Fibroblast of villous mesenchyme (primary cell): ENCODE results near the gene FAM234B. TPM values are rescaled to one million over a fixed set of nuclear protein-coding genes. Genes with fewer than 3 reads are reported as not detected.

Experiments
- DNase-seq: peaks from one replicate; pipeline ENCODE4 v3.0.0-alpha.2; 2010; ENCODE audit warnings: low read depth
- H3K4me3 ChIP-seq: 2 replicates; pipeline ENCODE4 v1.5.1; 2011; ENCODE audit warnings: low read depth, mild to moderate bottlenecking, low read length
- total RNA-seq: library from RNA; depleted of rRNA; stranded (reverse); fragments of >200 nt; gene quantifications from 2 replicates; pipeline ENCODE4 v1.2.3, GENCODE V29; 2012
- TF ChIP-seq, protein P1 (sequence below): IDR thresholded peaks from 2 replicates; pipeline ENCODE4 v1.5.1; 2012; ENCODE audit warnings: low read depth, mild to moderate bottlenecking, low read length; ENCODE audit not compliant: insufficient read depth

The FAM234B gene
- total RNA-seq, 1 donor, result 10.8 TPM

DNA sequence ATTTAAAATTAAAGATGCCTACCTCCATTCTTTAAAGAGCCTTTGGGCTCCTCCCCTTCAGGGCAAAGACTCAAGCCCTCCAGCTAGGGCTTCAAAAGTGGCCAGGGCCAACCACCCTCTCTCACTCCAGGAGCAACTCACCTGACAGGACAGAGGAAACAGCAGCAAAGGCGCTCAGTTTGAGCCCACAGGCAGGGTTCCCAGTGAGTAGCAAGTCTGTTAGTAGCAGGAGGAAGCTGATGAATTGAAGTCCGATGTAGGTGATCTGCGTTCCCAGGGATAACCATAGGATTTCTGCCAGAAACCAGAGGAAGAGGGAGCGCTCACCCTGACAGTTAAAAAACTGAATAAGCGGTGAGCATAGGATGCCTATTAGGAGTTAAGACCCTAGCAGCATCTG lies 43.6 kb downstream of the FAM234B start:
- DNase-seq, result no peak
- no peak overlapping the region for H3K4me3 ChIP-seq
- TF ChIP-seq, protein P1, sequence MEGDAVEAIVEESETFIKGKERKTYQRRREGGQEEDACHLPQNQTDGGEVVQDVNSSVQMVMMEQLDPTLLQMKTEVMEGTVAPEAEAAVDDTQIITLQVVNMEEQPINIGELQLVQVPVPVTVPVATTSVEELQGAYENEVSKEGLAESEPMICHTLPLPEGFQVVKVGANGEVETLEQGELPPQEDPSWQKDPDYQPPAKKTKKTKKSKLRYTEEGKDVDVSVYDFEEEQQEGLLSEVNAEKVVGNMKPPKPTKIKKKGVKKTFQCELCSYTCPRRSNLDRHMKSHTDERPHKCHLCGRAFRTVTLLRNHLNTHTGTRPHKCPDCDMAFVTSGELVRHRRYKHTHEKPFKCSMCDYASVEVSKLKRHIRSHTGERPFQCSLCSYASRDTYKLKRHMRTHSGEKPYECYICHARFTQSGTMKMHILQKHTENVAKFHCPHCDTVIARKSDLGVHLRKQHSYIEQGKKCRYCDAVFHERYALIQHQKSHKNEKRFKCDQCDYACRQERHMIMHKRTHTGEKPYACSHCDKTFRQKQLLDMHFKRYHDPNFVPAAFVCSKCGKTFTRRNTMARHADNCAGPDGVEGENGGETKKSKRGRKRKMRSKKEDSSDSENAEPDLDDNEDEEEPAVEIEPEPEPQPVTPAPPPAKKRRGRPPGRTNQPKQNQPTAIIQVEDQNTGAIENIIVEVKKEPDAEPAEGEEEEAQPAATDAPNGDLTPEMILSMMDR, result no peak

DNA sequence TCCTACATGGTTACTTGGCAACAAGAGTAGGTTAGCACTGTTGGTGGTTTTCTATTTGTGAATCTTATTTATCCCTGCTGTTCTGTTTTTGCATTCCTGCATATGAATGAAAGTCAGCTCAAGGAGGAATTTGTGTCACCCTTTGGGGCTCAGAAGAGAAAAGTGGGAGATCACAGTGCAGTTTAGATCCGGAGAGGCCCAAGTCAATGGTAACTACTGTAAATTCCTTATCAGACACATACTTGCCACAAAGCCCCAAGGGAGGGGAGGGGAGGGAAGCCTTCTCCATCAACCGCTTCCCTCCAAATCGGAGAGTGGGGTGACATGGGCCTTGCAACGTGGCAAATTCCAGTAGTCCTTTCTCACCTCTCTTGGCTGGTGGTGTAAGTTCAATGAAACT lies 44.3 kb downstream of the FAM234B start:
- H3K4me3 ChIP-seq, result no peak overlapping the region
- no peak for DNase-seq
- TF ChIP-seq, protein P1, result no peak

DNA sequence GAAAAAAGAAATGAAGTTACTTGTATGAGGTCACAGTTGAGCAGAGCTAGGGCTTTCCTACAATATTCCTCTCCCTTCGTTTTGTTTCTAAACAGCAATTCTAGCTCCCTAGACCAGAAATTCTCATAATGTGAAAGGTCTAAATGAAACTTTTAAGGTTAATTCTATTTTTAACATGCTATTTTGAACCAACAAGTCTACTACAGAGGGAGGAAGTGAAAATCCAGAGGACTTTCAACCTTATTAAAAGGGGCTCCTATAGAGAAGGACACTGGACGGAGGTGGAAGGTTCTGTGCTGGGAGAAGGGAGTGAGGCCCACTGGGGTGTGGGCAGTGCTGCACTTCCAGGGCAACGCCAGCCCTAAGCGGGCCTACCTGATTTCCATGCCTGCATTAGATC lies 45.9 kb downstream of the FAM234B start:
- TF ChIP-seq, protein P1, result no peak
- no peak overlapping the region for H3K4me3 ChIP-seq
- DNase-seq, result no peak

DNA sequence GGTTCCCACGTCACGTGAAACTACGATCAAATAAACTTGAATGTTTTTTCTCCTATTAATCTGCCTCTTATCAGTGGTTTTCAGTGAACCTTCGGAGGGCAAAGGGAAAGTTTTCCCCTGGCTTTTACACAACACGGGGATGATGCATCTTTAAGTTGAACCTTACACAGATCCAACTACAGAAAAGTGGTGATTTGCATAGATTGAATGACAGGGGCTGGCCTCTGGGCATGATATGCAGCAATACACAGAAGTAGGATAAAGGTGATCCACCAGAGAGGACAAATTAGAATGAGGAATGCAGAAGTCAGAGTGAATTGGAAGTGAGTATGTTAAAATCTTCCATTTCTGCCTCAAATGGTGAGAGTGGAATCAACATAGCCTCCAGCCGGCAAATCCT lies 47.7 kb downstream of the FAM234B start:
- DNase-seq, result no peak
- H3K4me3 ChIP-seq, result no peak overlapping the region
- TF ChIP-seq, protein P1, result no peak

DNA sequence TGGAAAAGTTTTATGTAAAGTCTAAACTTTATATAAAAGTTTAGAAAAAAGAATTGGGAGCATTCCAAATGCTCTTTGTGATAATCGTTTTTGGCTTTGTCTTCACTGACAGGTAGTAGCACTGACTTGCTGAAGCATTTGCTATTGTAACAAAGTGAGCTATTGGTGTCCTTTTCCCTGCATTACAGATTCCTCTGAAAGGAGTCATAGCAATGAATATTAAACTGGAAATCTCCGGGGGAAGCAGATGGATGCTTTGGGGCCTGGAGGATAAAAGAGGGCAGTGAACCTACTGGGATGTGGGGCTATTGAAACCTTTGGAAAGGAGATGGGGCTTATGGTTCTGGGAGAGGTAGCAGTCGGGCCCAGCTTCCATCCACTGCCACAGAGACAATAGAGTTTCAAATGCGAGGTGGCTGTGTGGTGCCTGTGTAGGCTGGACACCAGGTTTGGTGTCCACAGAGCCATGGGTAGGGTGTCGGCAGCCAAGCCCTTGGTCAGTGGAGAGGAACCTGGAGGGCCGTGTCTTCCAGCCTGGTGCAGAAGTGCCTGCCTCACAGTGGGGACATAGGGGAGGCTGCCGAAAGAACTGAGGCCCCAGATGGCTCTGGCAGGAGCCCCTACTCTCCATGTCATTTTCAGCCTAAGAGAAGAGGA lies 49.1 kb downstream of the FAM234B start:
- no peak overlapping the region for H3K4me3 ChIP-seq
- TF ChIP-seq, protein P1, result no peak
- no peak for DNase-seq

DNA sequence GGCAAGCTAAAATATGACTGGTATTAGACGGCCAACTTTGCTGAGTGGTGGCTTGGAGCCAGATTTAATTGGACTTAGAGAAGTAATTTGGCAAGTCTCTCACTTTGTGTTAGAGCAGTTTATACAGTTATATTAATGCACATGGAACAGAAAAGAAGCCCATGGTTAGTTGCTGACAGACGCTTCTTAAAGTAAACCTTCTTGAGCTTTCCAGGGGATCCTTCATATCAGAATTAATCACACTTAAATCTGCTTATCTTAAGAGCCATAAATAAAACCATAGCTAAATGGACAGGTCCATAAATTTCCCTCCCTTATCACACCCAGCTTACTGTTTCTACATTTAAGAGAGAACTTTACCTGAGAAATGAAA lies 49.7 kb downstream of the FAM234B start:
- no peak overlapping the region for H3K4me3 ChIP-seq
- peak; percentile 41 for DNase-seq
- TF ChIP-seq, protein P1, result no peak

DNA sequence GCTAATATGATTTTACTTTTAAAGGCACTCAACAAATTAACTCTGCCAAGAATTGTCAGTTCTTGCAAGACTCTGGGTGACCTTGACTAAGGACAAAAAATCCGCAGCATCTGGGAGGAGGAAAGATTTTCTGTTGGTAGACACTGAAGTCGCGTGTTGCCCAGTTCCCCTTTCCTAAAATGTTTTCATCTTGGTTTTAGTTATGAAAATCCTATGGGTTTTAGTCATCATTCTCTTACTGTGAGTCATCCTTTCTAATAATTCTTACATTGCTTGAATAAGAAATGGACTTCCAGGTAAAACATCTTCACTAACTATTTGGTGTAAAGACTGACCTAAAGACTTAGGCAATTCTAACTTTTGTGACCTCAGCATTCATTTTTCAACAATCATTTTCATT lies 50.2 kb downstream of the FAM234B start:
- DNase-seq, result peak; percentile 50
- H3K4me3 ChIP-seq, result no peak overlapping the region
- TF ChIP-seq, protein P1, result no peak
